Natural killer cell (primary cell): ENCODE results near the gene ZC3H14. TPM values are rescaled to one million over a fixed set of nuclear protein-coding genes. Genes with fewer than 3 reads are reported as not detected.

Experiments
- ATAC-seq, 3 donors: fragments of 150-1000 bp in 2 of 3; fragments of 200-7000 bp in 1 of 3; cut with Tn5 transposase; 1 replicate in 1 of 3; 2 replicates in 2 of 3; pipeline ENCODE4 v1.10.0; 2021; ENCODE audit warnings: mild to moderate bottlenecking in 2 of 3, moderate library complexity in 2 of 3
- DNase-seq, 2 donors: peaks; one replicate each; pipeline versions ENCODE4 v3.0.0 to v3.0.0-alpha.2; 2013 to 2021; ENCODE audit warnings: mixed read lengths in 1 of 2
- H3K27ac ChIP-seq: one replicate; pipeline ENCODE4 v1.5.1; 2013; ENCODE audit warnings: mild to moderate bottlenecking, low read length
- H3K27me3 ChIP-seq: one replicate; pipeline ENCODE4 v1.6.1; 2013; ENCODE audit warnings: low read length; ENCODE audit not compliant: control insufficient read depth, insufficient read depth
- H3K36me3 ChIP-seq: one replicate; pipeline ENCODE4 v1.6.1; 2013; ENCODE audit warnings: low read length; ENCODE audit not compliant: control insufficient read depth, insufficient read depth
- H3K4me1 ChIP-seq: one replicate; pipeline ENCODE4 v1.6.1; 2013; ENCODE audit warnings: low read length; ENCODE audit not compliant: control insufficient read depth, insufficient read depth
- H3K4me3 ChIP-seq: one replicate; pipeline ENCODE4 v1.5.1; 2013; ENCODE audit warnings: low read length
- H3K9me3 ChIP-seq: one replicate; pipeline ENCODE4 v1.6.1; 2013; ENCODE audit warnings: low read length; ENCODE audit not compliant: control insufficient read depth, insufficient read depth
- H3K27ac Mint-ChIP-seq, 2 donors: one replicate each; pipeline ENCODE4 v1.8.0; 2022; ENCODE audit warnings: mild to moderate bottlenecking in 2 of 2, mixed read lengths in 2 of 2, moderate library complexity in 1 of 2
- H3K27me3 Mint-ChIP-seq, 2 donors: one replicate each; pipeline ENCODE4 v1.8.0; 2022; ENCODE audit warnings: low read depth in 2 of 2, mixed read lengths in 2 of 2
- H3K36me3 Mint-ChIP-seq: one replicate; pipeline ENCODE4 v1.8.0; 2022; ENCODE audit warnings: mixed read lengths
- H3K4me1 Mint-ChIP-seq, 2 donors: one replicate each; pipeline ENCODE4 v1.8.0; 2022; ENCODE audit warnings: mixed read lengths in 2 of 2
- H3K4me3 Mint-ChIP-seq: one replicate; pipeline ENCODE4 v1.8.0; 2022; ENCODE audit warnings: mild to moderate bottlenecking, moderate library complexity, mixed read lengths
- H3K9me3 Mint-ChIP-seq, 2 donors: one replicate each; pipeline ENCODE4 v1.8.0; 2022; ENCODE audit warnings: mixed read lengths in 2 of 2
- CTCF ChIP-seq: fragments of 200-600 bp; IDR thresholded peaks from one replicate; pipeline ENCODE4 v1.8.0; 2022; ENCODE audit warnings: antibody characterized with exemption
- WGBS: methylation state at CpG from one replicate; pipeline ENCODE4 v1.1.7; 2013; ENCODE audit warnings: missing lambda C conversion rate; ENCODE audit not compliant: insufficient coverage; 5-methylcytosine and 5-hydroxymethylcytosine counted together
- intact Hi-C: fragments of 100-400 bp; cut with micrococcal nuclease; formaldehyde crosslinking; loops from one replicate; pipeline ENCODE4 v1.14.2; 2022
- total RNA-seq, 4 donors: library from RNA; stranded (reverse); fragments of 120-200 nt in 1 of 4; gene quantifications; one replicate each; pipeline versions ENCODE4 v1.2.3 to v1.2.4, GENCODE V29; 2013 to 2022

The ZC3H14 gene
- total RNA-seq, 3 donors from 2014 or later (not counting 1 experiment from before 2014, with no cell fraction given) = 44.1 to 54.5 (median 53.4) TPM

- H3K27me3 Mint-ChIP-seq = peaks cover 16 to 39% of the 10 kb centered on the region in 2 donors
Observed at GRCh38 chr14:88545256-88545655, 17.6 kb upstream of the ZC3H14 start.

GRCh38 chr14:88546621-88547385 is 16.0 kb upstream of the ZC3H14 start:
- Histone ChIP-seq H3K4me1 (peaks cover 9% of the 10 kb centered on the region), H3K4me3 (no peak overlapping the region), H3K36me3 (no peaks in the 10 kb centered on the region), H3K27me3 (peaks cover 14% of the 10 kb centered on the region), H3K9me3 (no peaks in the 10 kb centered on the region), H3K27ac (no peak overlapping the region)
- no CpG with 5 or more reads among the region's 4 CpGs for WGBS
- Mint-ChIP-seq H3K27ac (no peak overlapping the region), H3K9me3 (no peaks in the 10 kb centered on the region), H3K27me3 (peaks cover 16 to 28% of the 10 kb centered on the region in 2 donors), H3K36me3 (no peaks in the 10 kb centered on the region), H3K4me3 (no peak overlapping the region), H3K4me1 (peaks cover 0 to under 1% of the 10 kb centered on the region in 2 donors)
- DNase-seq (no peak), ATAC-seq (no peak)
- TF ChIP-seq CTCF = no peak
- intact Hi-C loops = no loop called here

More at GRCh38 chr14:88545256-88545655, 17.6 kb upstream of the ZC3H14 start:
- Histone ChIP-seq H3K9me3 (no peaks in the 10 kb centered on the region), H3K36me3 (no peaks in the 10 kb centered on the region), H3K27me3 (no peaks in the 10 kb centered on the region), H3K27ac (no peak overlapping the region), H3K4me1 (no peaks in the 10 kb centered on the region), H3K4me3 (no peak overlapping the region)
- TF ChIP-seq CTCF = no peak
- Mint-ChIP-seq H3K27ac (no peak overlapping the region), H3K4me1 (no peaks in the 10 kb centered on the region), H3K4me3 (no peak overlapping the region), H3K36me3 (no peaks in the 10 kb centered on the region), H3K9me3 (no peaks in the 10 kb centered on the region)
- ATAC-seq = no peak
- no peak for DNase-seq
- intact Hi-C loops = no loop called here
- 86% methylated on average over 3 of the region's 3 CpGs for WGBS

- no peak overlapping the region for H3K27ac Mint-ChIP-seq
- Histone ChIP-seq H3K9me3 (no peaks in the 10 kb centered on the region), H3K4me3 (no peak overlapping the region), H3K36me3 (no peaks in the 10 kb centered on the region), H3K27me3 (peaks cover 19% of the 10 kb centered on the region), H3K27ac (no peak overlapping the region), H3K4me1 (peaks cover 13% of the 10 kb centered on the region)
- DNase-seq (no peak), ATAC-seq (no peak)
- no peak for TF ChIP-seq CTCF
- no peaks in the 10 kb centered on the region for H3K9me3 Mint-ChIP-seq
- H3K27me3 Mint-ChIP-seq = peaks cover 12 to 27% of the 10 kb centered on the region in 2 donors
- no peak overlapping the region for H3K4me3 Mint-ChIP-seq
- intact Hi-C loops = no loop called here
- H3K4me1 Mint-ChIP-seq = peaks cover 0 to 7% of the 10 kb centered on the region in 2 donors
- no peaks in the 10 kb centered on the region for H3K36me3 Mint-ChIP-seq
- WGBS = 96% methylated on average over 2 of the region's 3 CpGs
Observed at GRCh38 chr14:88547386-88547780, 15.5 kb upstream of the ZC3H14 start.
